H9 (cell line): ENCODE results near the gene AMY2B. TPM values are rescaled to one million over a fixed set of nuclear protein-coding genes. Genes with fewer than 3 reads are reported as not detected.
"Not testable (repeated sequence)": the region's sequence is repeated elsewhere in the genome, so short reads cannot be mapped to it uniquely, and the experiment has no call there.

Experiments
- DNase-seq: peaks from one replicate; pipeline ENCODE4 v3.0.0-alpha.2; 2017
- H2AFZ ChIP-seq: one replicate; pipeline ENCODE4 v1.6.1; 2013; ENCODE audit warnings: mild to moderate bottlenecking, low read length, control low read depth, moderate library complexity
- H2AK5ac ChIP-seq: 2 replicates; pipeline ENCODE4 v1.6.1; 2013; ENCODE audit warnings: low read length, control low read depth, mixed read lengths; ENCODE audit not compliant: insufficient read length
- H2BK120ac ChIP-seq: one replicate; pipeline ENCODE4 v1.6.1; 2013; ENCODE audit warnings: low read depth, mild to moderate bottlenecking, low read length, control low read depth, inconsistent platforms; ENCODE audit not compliant: poor library complexity, severe bottlenecking
- H2BK12ac ChIP-seq: 2 replicates; pipeline ENCODE4 v1.6.1; 2013; ENCODE audit warnings: low read length, control low read depth, mixed read lengths, low read depth; ENCODE audit not compliant: insufficient read length
- H2BK15ac ChIP-seq: 2 replicates; pipeline ENCODE4 v1.6.1; 2013; ENCODE audit warnings: low read depth, low read length, control low read depth
- H2BK20ac ChIP-seq: one replicate; pipeline ENCODE4 v1.6.1; 2013; ENCODE audit warnings: low read depth, mild to moderate bottlenecking, low read length, control low read depth, inconsistent platforms; ENCODE audit not compliant: poor library complexity, severe bottlenecking
- H2BK5ac ChIP-seq: 2 replicates; pipeline ENCODE4 v1.6.1; 2013; ENCODE audit warnings: low read length, control low read depth, mixed read lengths; ENCODE audit not compliant: insufficient read length
- H3K14ac ChIP-seq: 2 replicates; pipeline ENCODE4 v1.6.1; 2013; ENCODE audit warnings: low read length, control low read depth; ENCODE audit not compliant: insufficient read depth
- H3K18ac ChIP-seq: 2 replicates; pipeline ENCODE4 v1.6.1; 2013; ENCODE audit warnings: low read depth, mild to moderate bottlenecking, mixed read lengths, low read length, control low read depth; ENCODE audit not compliant: insufficient read length
- H3K23ac ChIP-seq: 2 replicates; pipeline ENCODE4 v1.6.1; 2013; ENCODE audit warnings: low read length, control low read depth, mixed read lengths, low read depth; ENCODE audit not compliant: insufficient read length
- H3K23me2 ChIP-seq: 2 replicates; pipeline ENCODE4 v1.6.1; 2013; ENCODE audit warnings: low read depth, mild to moderate bottlenecking, mixed read lengths, low read length, control low read depth; ENCODE audit not compliant: insufficient read length, poor library complexity, severe bottlenecking
- H3K27ac ChIP-seq: 2 replicates; pipeline ENCODE4 v1.5.1; 2013; ENCODE audit warnings: low read length, control low read depth, mixed read lengths, low read depth; ENCODE audit not compliant: insufficient read length
- H3K27me3 ChIP-seq: 2 replicates; pipeline ENCODE4 v1.6.1; 2013; ENCODE audit warnings: low read length, control low read depth, inconsistent platforms; ENCODE audit not compliant: insufficient read depth
- H3K4ac ChIP-seq: 2 replicates; pipeline ENCODE4 v1.6.1; 2013; ENCODE audit warnings: low read depth, mild to moderate bottlenecking, control low read depth, inconsistent platforms, low read length, moderate library complexity
- H3K4me1 ChIP-seq: 2 replicates; pipeline ENCODE4 v1.6.1; 2013; ENCODE audit warnings: low read length, control low read depth, inconsistent platforms; ENCODE audit not compliant: insufficient read depth
- H3K4me2 ChIP-seq: 2 replicates; pipeline ENCODE4 v1.6.1; 2013; ENCODE audit warnings: low read length, control low read depth, mixed read lengths; ENCODE audit not compliant: insufficient read length, insufficient read depth
- H3K56ac ChIP-seq: 2 replicates; pipeline ENCODE4 v1.6.1; 2013; ENCODE audit warnings: low read depth, mild to moderate bottlenecking, mixed read lengths, low read length, control low read depth; ENCODE audit not compliant: insufficient read length
- H3K79me1 ChIP-seq: 2 replicates; pipeline ENCODE4 v1.6.1; 2013; ENCODE audit warnings: low read depth, mild to moderate bottlenecking, moderate library complexity, low read length, control low read depth, inconsistent platforms; ENCODE audit not compliant: insufficient read depth, poor library complexity, severe bottlenecking
- H3K79me2 ChIP-seq: 2 replicates; pipeline ENCODE4 v1.6.1; 2013; ENCODE audit warnings: low read length, control low read depth, inconsistent platforms; ENCODE audit not compliant: insufficient read depth
- H3K9ac ChIP-seq: 2 replicates; pipeline ENCODE4 v1.6.1; 2013; ENCODE audit warnings: low read length, control low read depth, mixed read lengths; ENCODE audit not compliant: insufficient read length; ENCODE audit errors: extremely low read depth
- H3K9me3 ChIP-seq: one replicate; pipeline ENCODE4 v1.6.1; 2013; ENCODE audit warnings: low read depth, low read length, inconsistent platforms; ENCODE audit not compliant: control insufficient read depth
- H3T11ph ChIP-seq: one replicate; pipeline ENCODE4 v1.6.1; 2013; ENCODE audit warnings: mild to moderate bottlenecking, low read length, control low read depth, inconsistent platforms
- H4K20me1 ChIP-seq: one replicate; pipeline ENCODE4 v1.6.1; 2013; ENCODE audit not compliant: control insufficient read depth, insufficient read length, insufficient read depth
- H4K5ac ChIP-seq: 2 replicates; pipeline ENCODE4 v1.6.1; 2013; ENCODE audit warnings: low read depth, mild to moderate bottlenecking, mixed read lengths, low read length, control low read depth; ENCODE audit not compliant: insufficient read length
- H4K8ac ChIP-seq: replicated peaks from 2 replicates; pipeline ENCODE4 v1.6.1; 2013; ENCODE audit warnings: low read length, control low read depth, mixed read lengths, low read depth; ENCODE audit not compliant: insufficient read length
- H4K91ac ChIP-seq: 2 replicates; pipeline ENCODE4 v1.6.1; 2013; ENCODE audit warnings: low read depth, mild to moderate bottlenecking, moderate library complexity, mixed read lengths, low read length, control low read depth; ENCODE audit not compliant: insufficient read length
- H3K27ac Mint-ChIP-seq, 3 experiments: 2 replicates in 2 of 3; 3 replicates in 1 of 3; pipeline ENCODE4 v1.8.0; 2020 to 2021; ENCODE audit warnings: mixed read lengths in 3 of 3, mild to moderate bottlenecking in 1 of 3, moderate library complexity in 1 of 3
- H3K27me3 Mint-ChIP-seq: 2 replicates; pipeline ENCODE4 v1.8.0; 2021; ENCODE audit warnings: low read depth, mild to moderate bottlenecking, moderate library complexity, mixed read lengths
- H3K36me3 Mint-ChIP-seq, 3 experiments: 2 replicates in 2 of 3; 3 replicates in 1 of 3; pipeline ENCODE4 v1.8.0; 2020 to 2021; ENCODE audit warnings: low read depth in 3 of 3, mixed read lengths in 3 of 3; ENCODE audit not compliant: insufficient read depth in 1 of 3
- H3K4me1 Mint-ChIP-seq, 2 experiments: 2 replicates each; pipeline ENCODE4 v1.8.0; 2020; ENCODE audit warnings: mixed read lengths in 2 of 2
- H3K4me3 Mint-ChIP-seq, 2 experiments: 2 replicates in 1 of 2; 3 replicates in 1 of 2; pipeline ENCODE4 v1.8.0; 2020 to 2021; ENCODE audit warnings: mild to moderate bottlenecking in 2 of 2, mixed read lengths in 2 of 2, moderate library complexity in 1 of 2
- H3K9me3 Mint-ChIP-seq, 2 experiments: 2 replicates in 1 of 2; 3 replicates in 1 of 2; pipeline ENCODE4 v1.8.0; 2020; ENCODE audit warnings: mild to moderate bottlenecking in 2 of 2, mixed read lengths in 2 of 2, moderate library complexity in 1 of 2
- WGBS: extraction: QIAGEN DNeasy Blood & Tissue Kit; methylation state at CpG from one replicate; pipeline ENCODE4 v1.1.7; 2013; ENCODE audit warnings: missing lambda C conversion rate, low lambda C conversion rate, mixed read lengths; ENCODE audit not compliant: insufficient read length; ENCODE audit errors: extremely low coverage; 5-methylcytosine and 5-hydroxymethylcytosine counted together
- total RNA-seq: library from RNA; stranded (reverse); gene quantifications from 2 replicates; pipeline ENCODE4 v1.2.1, GENCODE V29; 2021
- TF ChIP-seq, protein P1 (sequence below): fragments of 200-600 bp; sonication (generic); conservative IDR thresholded peaks from 3 replicates; pipeline ENCODE4 v1.8.0; 2021; ENCODE audit warnings: antibody characterized with exemption, mild to moderate bottlenecking

The AMY2B gene
- total RNA-seq, 1 experiment from 2014 or later: 0.90 TPM

DNA sequence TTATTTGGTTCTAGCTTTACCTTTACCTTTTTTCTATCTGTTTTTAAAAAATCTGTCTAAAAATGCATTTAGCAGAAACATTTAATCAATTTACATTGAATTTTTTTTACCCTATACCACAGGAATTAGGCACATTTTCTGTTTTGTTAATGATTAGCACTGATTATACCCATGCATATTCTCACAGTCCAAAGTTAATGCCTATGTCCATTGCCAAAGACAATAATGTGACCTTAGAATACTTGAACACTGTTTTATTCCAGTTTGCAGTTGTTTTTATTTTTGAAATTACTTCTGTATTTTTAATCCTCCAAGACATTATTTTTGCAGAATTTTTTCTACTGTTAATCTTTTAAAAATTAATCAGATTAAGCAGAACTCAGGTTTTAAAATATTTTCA is 11.0 kb upstream of the AMY2B start:
- no peak overlapping the region for H2AK5ac ChIP-seq
- H3K9ac ChIP-seq: no peak overlapping the region
- no peaks in the 10 kb centered on the region for H3K27me3 ChIP-seq
- TF ChIP-seq, protein P1, sequence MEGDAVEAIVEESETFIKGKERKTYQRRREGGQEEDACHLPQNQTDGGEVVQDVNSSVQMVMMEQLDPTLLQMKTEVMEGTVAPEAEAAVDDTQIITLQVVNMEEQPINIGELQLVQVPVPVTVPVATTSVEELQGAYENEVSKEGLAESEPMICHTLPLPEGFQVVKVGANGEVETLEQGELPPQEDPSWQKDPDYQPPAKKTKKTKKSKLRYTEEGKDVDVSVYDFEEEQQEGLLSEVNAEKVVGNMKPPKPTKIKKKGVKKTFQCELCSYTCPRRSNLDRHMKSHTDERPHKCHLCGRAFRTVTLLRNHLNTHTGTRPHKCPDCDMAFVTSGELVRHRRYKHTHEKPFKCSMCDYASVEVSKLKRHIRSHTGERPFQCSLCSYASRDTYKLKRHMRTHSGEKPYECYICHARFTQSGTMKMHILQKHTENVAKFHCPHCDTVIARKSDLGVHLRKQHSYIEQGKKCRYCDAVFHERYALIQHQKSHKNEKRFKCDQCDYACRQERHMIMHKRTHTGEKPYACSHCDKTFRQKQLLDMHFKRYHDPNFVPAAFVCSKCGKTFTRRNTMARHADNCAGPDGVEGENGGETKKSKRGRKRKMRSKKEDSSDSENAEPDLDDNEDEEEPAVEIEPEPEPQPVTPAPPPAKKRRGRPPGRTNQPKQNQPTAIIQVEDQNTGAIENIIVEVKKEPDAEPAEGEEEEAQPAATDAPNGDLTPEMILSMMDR: no peak
- no peaks in the 10 kb centered on the region for H4K20me1 ChIP-seq
- H3K36me3 Mint-ChIP-seq: peaks cover 0 to 3% (median 0%) of the 10 kb centered on the region in 3 experiments; a peak in 1 of 7 replicates
- no peak overlapping the region for H2BK15ac ChIP-seq
- no peak overlapping the region for H3K23ac ChIP-seq
- H3K18ac ChIP-seq: no peak overlapping the region
- H3K4ac ChIP-seq: no peak overlapping the region
- no peaks in the 10 kb centered on the region for H3K4me1 Mint-ChIP-seq
- no peak overlapping the region for H2BK5ac ChIP-seq
- no peak overlapping the region for H3K27ac ChIP-seq
- H3K79me1 ChIP-seq: no peaks in the 10 kb centered on the region
- no peaks in the 10 kb centered on the region; the same call in 1 of the 2 replicates for H3K27me3 Mint-ChIP-seq
- no peak overlapping the region for H2BK12ac ChIP-seq
- no peak overlapping the region for H4K5ac ChIP-seq
- H3K4me3 Mint-ChIP-seq: no peak overlapping the region
- H2AFZ ChIP-seq: no peak overlapping the region
- H3T11ph ChIP-seq: no peak overlapping the region
- no peaks in the 10 kb centered on the region for H3K9me3 ChIP-seq
- no peak overlapping the region for H3K56ac ChIP-seq
- H4K8ac ChIP-seq: no peak overlapping the region
- no peak overlapping the region for H4K91ac ChIP-seq
- H3K27ac Mint-ChIP-seq: no peak overlapping the region
- H3K4me2 ChIP-seq: no peak overlapping the region
- no peak overlapping the region for H2BK20ac ChIP-seq
- H3K79me2 ChIP-seq: no peaks in the 10 kb centered on the region
- H3K4me1 ChIP-seq: no peaks in the 10 kb centered on the region
- no peaks in the 10 kb centered on the region for H3K23me2 ChIP-seq
- H3K14ac ChIP-seq: no peak overlapping the region
- no peaks in the 10 kb centered on the region for H3K9me3 Mint-ChIP-seq
- no peak for DNase-seq
- no peak overlapping the region for H2BK120ac ChIP-seq

GRCh38 chr1:103561124-103561523 is 10.3 kb upstream of the AMY2B start:
- H3K9ac ChIP-seq, H3T11ph ChIP-seq, H3K4ac ChIP-seq, H3K79me1 ChIP-seq, H3K18ac ChIP-seq, H3K27ac ChIP-seq, H2BK15ac ChIP-seq, H2BK5ac ChIP-seq, H3K9me3 ChIP-seq, H4K8ac ChIP-seq, H3K36me3 Mint-ChIP-seq, H2BK12ac ChIP-seq, H3K9me3 Mint-ChIP-seq, H3K27me3 ChIP-seq, H4K5ac ChIP-seq, H3K27ac Mint-ChIP-seq, H4K91ac ChIP-seq, H3K4me1 Mint-ChIP-seq, H3K79me2 ChIP-seq, H3K27me3 Mint-ChIP-seq, H3K23ac ChIP-seq, H2AK5ac ChIP-seq, H3K4me2 ChIP-seq, H2AFZ ChIP-seq, H3K23me2 ChIP-seq, H3K4me1 ChIP-seq, DNase-seq, H3K4me3 Mint-ChIP-seq, H3K14ac ChIP-seq, H4K20me1 ChIP-seq, H3K56ac ChIP-seq, H2BK20ac ChIP-seq, H2BK120ac ChIP-seq: not testable (repeated sequence)
- no CpG with 5 or more reads among the region's 3 CpGs for WGBS
